ENCODE results near the gene NFIC. TPM values are rescaled to one million over a fixed set of nuclear protein-coding genes. Genes with fewer than 3 reads are reported as not detected.
"Not testable (repeated sequence)": the region's sequence is repeated elsewhere in the genome, so short reads cannot be mapped to it uniquely, and the experiment has no call there.

Gene NFIC
- total RNA-seq, 1 donor from 2014 or later: 17.8 TPM

GRCh38 chr19:3342246-3342645 lies 24.1 kb upstream of the NFIC start:
- H3K36me3 Mint-ChIP-seq: no peaks in the 10 kb centered on the region

GRCh38 chr19:3342962-3343361 lies 23.4 kb upstream of the NFIC start:
- H3K4me3 Mint-ChIP-seq; H3K4me1 Mint-ChIP-seq (ENCODE audit: unreplicated experiment); H3K36me3 Mint-ChIP-seq; H3K27ac Mint-ChIP-seq; DNase-seq (ENCODE audit: extremely low spot score, unreplicated experiment); H3K9me3 Mint-ChIP-seq: not testable (repeated sequence)
- H3K27me3 Mint-ChIP-seq: peaks cover 15% of the 10 kb centered on the region

More at GRCh38 chr19:3342246-3342645, 24.1 kb upstream of the NFIC start:
- H3K27ac Mint-ChIP-seq: no peak overlapping the region
- peaks cover 2% of the 10 kb centered on the region for H3K4me1 Mint-ChIP-seq (ENCODE audit: unreplicated experiment)
- peaks cover 9% of the 10 kb centered on the region for H3K27me3 Mint-ChIP-seq
- H3K4me3 Mint-ChIP-seq: no peak overlapping the region
- no peaks in the 10 kb centered on the region for H3K9me3 Mint-ChIP-seq
- DNase-seq (ENCODE audit: extremely low spot score, unreplicated experiment): no peak
- TF ChIP-seq CTCF (conservative IDR thresholded peaks at IDR 0.05): no peak

GRCh38 chr19:3343619-3344502 lies 22.5 kb upstream of the NFIC start:
- Mint-ChIP-seq H3K9me3 (no peaks in the 10 kb centered on the region), H3K36me3 (no peaks in the 10 kb centered on the region), H3K27me3 (peaks cover 23% of the 10 kb centered on the region), H3K4me3 (no peak overlapping the region), H3K4me1 (ENCODE audit: unreplicated experiment) (peaks cover 3% of the 10 kb centered on the region), H3K27ac (no peak overlapping the region)
- no peak for TF ChIP-seq CTCF (conservative IDR thresholded peaks at IDR 0.05)
- DNase-seq (ENCODE audit: extremely low spot score, unreplicated experiment): no peak

- Mint-ChIP-seq H3K4me3 (no peak overlapping the region), H3K4me1 (ENCODE audit: unreplicated experiment) (peaks cover 3% of the 10 kb centered on the region), H3K36me3 (no peaks in the 10 kb centered on the region), H3K9me3 (no peaks in the 10 kb centered on the region), H3K27me3 (peaks cover 21% of the 10 kb centered on the region), H3K27ac (no peak overlapping the region)
- TF ChIP-seq CTCF (conservative IDR thresholded peaks at IDR 0.05): no peak
- DNase-seq (ENCODE audit: extremely low spot score, unreplicated experiment): no peak
Measured at GRCh38 chr19:3344608-3345598, 21.5 kb upstream of the NFIC start.

GRCh38 chr19:3345850-3346460 lies 20.4 kb upstream of the NFIC start:
- H3K27me3 Mint-ChIP-seq: peaks cover 25% of the 10 kb centered on the region
- H3K36me3 Mint-ChIP-seq: no peaks in the 10 kb centered on the region
- H3K27ac Mint-ChIP-seq: no peak overlapping the region
- no peak for DNase-seq (ENCODE audit: extremely low spot score, unreplicated experiment)
- H3K4me3 Mint-ChIP-seq: no peak overlapping the region
- peaks cover 3% of the 10 kb centered on the region for H3K4me1 Mint-ChIP-seq (ENCODE audit: unreplicated experiment)
- TF ChIP-seq CTCF (conservative IDR thresholded peaks at IDR 0.05): no peak
- H3K9me3 Mint-ChIP-seq: no peaks in the 10 kb centered on the region
